H1 (cell line): Measurements from ENCODE around the gene IRGC. TPM values are rescaled to one million over a fixed set of nuclear protein-coding genes. Genes with fewer than 3 reads are reported as not detected.

Experiments
- CTCF ChIA-PET: fragments of 300-600 bp; sonication (Branson Sonifier 250); formaldehyde crosslinking; loops from one replicate; lab custom pipeline; 2021; ENCODE audit not compliant: partially characterized antibody; lab: Charles Lee
- POLR2A ChIA-PET: fragments of 300-600 bp; sonication (Branson Sonifier 250); formaldehyde crosslinking; loops from one replicate; lab custom pipeline; 2021; ENCODE audit warnings: inconsistent platforms; ENCODE audit not compliant: partially characterized antibody; lab: Charles Lee
- DNase-seq, 2 experiments: peaks; one replicate each; pipeline versions ENCODE4 v3.0.0 to v3.0.0-alpha.2; 2010 to 2022; ENCODE audit warnings: low spot score in 2 of 2, low read depth in 1 of 2, mixed read lengths in 1 of 2
- FAIRE-seq: peaks from 2 replicates; lab custom pipeline; 2011; peaks lifted over from hg19 to GRCh38; lab: Jason Lieb, UNC
- H2AFZ ChIP-seq: 2 replicates; pipeline ENCODE4 v1.8.1; 2012; ENCODE audit warnings: low read length, inconsistent platforms
- H2AK5ac ChIP-seq: 2 replicates; pipeline ENCODE4 v1.6.1; 2013; ENCODE audit warnings: low read depth, low read length
- H2BK120ac ChIP-seq: replicated peaks from 2 replicates; pipeline ENCODE3; 2013; ENCODE audit warnings: low read depth, low read length, inconsistent platforms
- H2BK12ac ChIP-seq: 2 replicates; pipeline ENCODE4 v1.6.1; 2013; ENCODE audit warnings: low read depth, low read length
- H2BK15ac ChIP-seq: 2 replicates; pipeline ENCODE4 v1.6.1; 2013; ENCODE audit warnings: low read length
- H2BK20ac ChIP-seq: 2 replicates; pipeline ENCODE4 v1.6.1; 2013; ENCODE audit warnings: low read length
- H2BK5ac ChIP-seq: 2 replicates; pipeline ENCODE4 v1.6.1; 2013; ENCODE audit warnings: low read depth, low read length
- H3K14ac ChIP-seq: 2 replicates; pipeline ENCODE4 v1.6.1; 2013; ENCODE audit warnings: inconsistent platforms; ENCODE audit not compliant: insufficient read length
- H3K18ac ChIP-seq: 2 replicates; pipeline ENCODE4 v1.6.1; 2013; ENCODE audit warnings: low read length; ENCODE audit errors: extremely low read depth
- H3K23ac ChIP-seq: 2 replicates; pipeline ENCODE4 v1.6.1; 2013; ENCODE audit warnings: inconsistent platforms; ENCODE audit not compliant: insufficient read length
- H3K23me2 ChIP-seq: 2 replicates; pipeline ENCODE4 v1.6.1; 2013; ENCODE audit warnings: low read depth, low read length
- H3K27ac ChIP-seq: 2 replicates; pipeline ENCODE4 v1.6.1; 2011; ENCODE audit warnings: low read depth, low read length, inconsistent platforms
- H3K27me3 ChIP-seq, 4 experiments: replicated peaks in 1 of 4; 1 replicate in 1 of 4; 2 replicates in 3 of 4; pipeline versions ENCODE4 v1.6.1 to v1.8.1; 2011 to 2013; ENCODE audit warnings: low read length in 3 of 4, mild to moderate bottlenecking in 3 of 4, inconsistent platforms in 2 of 4, mixed read lengths in 2 of 4, moderate library complexity in 1 of 4; ENCODE audit not compliant: control insufficient read depth in 3 of 4, insufficient read depth in 3 of 4; ENCODE audit errors: extremely low read depth in 1 of 4
- H3K36me3 ChIP-seq, 4 experiments: 2 replicates each; pipeline versions ENCODE4 v1.6.1 to v1.8.1; 2011 to 2013; ENCODE audit warnings: mild to moderate bottlenecking in 4 of 4, low read length in 3 of 4, moderate library complexity in 2 of 4, control low read depth in 1 of 4, inconsistent platforms in 1 of 4; ENCODE audit not compliant: insufficient read depth in 4 of 4, control insufficient read depth in 2 of 4
- H3K4ac ChIP-seq: replicated peaks from 2 replicates; pipeline ENCODE3; 2013; ENCODE audit warnings: low read length, low read depth, mixed read lengths, inconsistent platforms; ENCODE audit not compliant: insufficient read length
- H3K4me1 ChIP-seq, 4 experiments: replicated peaks in 1 of 4; 1 replicate in 1 of 4; 2 replicates in 3 of 4; pipeline versions ENCODE4 v1.6.1 to v1.8.1; 2011 to 2013; ENCODE audit warnings: low read length in 3 of 4, inconsistent platforms in 2 of 4, mixed read lengths in 1 of 4; ENCODE audit not compliant: insufficient read depth in 4 of 4, control insufficient read depth in 3 of 4
- H3K4me2 ChIP-seq, 2 experiments: 2 replicates each; pipeline versions ENCODE4 v1.6.1 to v1.8.1; 2011 to 2013; ENCODE audit warnings: low read depth in 2 of 2, low read length in 2 of 2, control low read depth in 1 of 2, inconsistent platforms in 1 of 2, mild to moderate bottlenecking in 1 of 2; ENCODE audit not compliant: insufficient read depth in 1 of 2
- H3K4me3 ChIP-seq, 4 experiments: fragments of 200-600, 300-600 bp in 1 of 4; sonication (generic), shearing (Covaris generic), sonication (Bioruptor Twin) in 1 of 4; 2 replicates each; pipeline versions ENCODE4 v1.5.1 to v1.8.1; 2011 to 2016; ENCODE audit warnings: low read length in 4 of 4, low read depth in 3 of 4, control low read depth in 2 of 4, inconsistent platforms in 2 of 4, mild to moderate bottlenecking in 2 of 4, mixed read lengths in 1 of 4, moderate library complexity in 1 of 4; ENCODE audit not compliant: insufficient read depth in 2 of 4; ENCODE audit errors: extremely low read depth in 1 of 4
- H3K56ac ChIP-seq: replicated peaks from 2 replicates; pipeline ENCODE3; 2013; ENCODE audit warnings: low read depth, mild to moderate bottlenecking, mixed read lengths, low read length, inconsistent platforms; ENCODE audit not compliant: insufficient read length
- H3K79me1 ChIP-seq: 2 replicates; pipeline ENCODE4 v1.6.1; 2013; ENCODE audit warnings: low read depth, low read length, control low read depth
- H3K79me2 ChIP-seq, 2 experiments: 2 replicates each; pipeline versions ENCODE4 v1.6.1 to v1.8.1; 2012 to 2013; ENCODE audit warnings: low read length in 2 of 2, mild to moderate bottlenecking in 2 of 2, inconsistent platforms in 1 of 2; ENCODE audit not compliant: insufficient read depth in 2 of 2, control insufficient read depth in 1 of 2
- H3K9ac ChIP-seq, 4 experiments: replicated peaks in 1 of 4; 1 replicate in 1 of 4; 2 replicates in 3 of 4; pipeline versions ENCODE4 v1.6.1 to v1.8.1; 2011 to 2013; ENCODE audit warnings: low read depth in 3 of 4, low read length in 3 of 4, control low read depth in 2 of 4, mild to moderate bottlenecking in 2 of 4, moderate library complexity in 2 of 4, inconsistent platforms in 1 of 4; ENCODE audit errors: extremely low read depth in 1 of 4
- H3K9me3 ChIP-seq, 2 experiments: 2 replicates each; pipeline versions ENCODE4 v1.6.1 to v1.8.1; 2012 to 2013; ENCODE audit warnings: mild to moderate bottlenecking in 2 of 2, moderate library complexity in 2 of 2, control low read depth in 1 of 2, inconsistent platforms in 1 of 2, low read depth in 1 of 2, low read length in 1 of 2, mixed read lengths in 1 of 2; ENCODE audit not compliant: insufficient read depth in 2 of 2
- H4K20me1 ChIP-seq, 2 experiments: replicated peaks in 1 of 2; 2 replicates each; pipeline versions ENCODE3 to v1.8.1; 2011 to 2013; ENCODE audit warnings: inconsistent platforms in 2 of 2, low read length in 2 of 2, mild to moderate bottlenecking in 1 of 2; ENCODE audit not compliant: insufficient read depth in 2 of 2, control insufficient read depth in 1 of 2
- H4K5ac ChIP-seq: 2 replicates; pipeline ENCODE4 v1.6.1; 2013; ENCODE audit warnings: low read length, low read depth, mixed read lengths, inconsistent platforms; ENCODE audit not compliant: insufficient read length
- H4K8ac ChIP-seq: 2 replicates; pipeline ENCODE4 v1.8.0; 2013; ENCODE audit warnings: mild to moderate bottlenecking, moderate library complexity, low read length, inconsistent platforms; ENCODE audit not compliant: insufficient read depth; ENCODE audit errors: extremely low read depth
- H4K91ac ChIP-seq: replicated peaks from 2 replicates; pipeline ENCODE3; 2013; ENCODE audit warnings: low read length, mixed read lengths, inconsistent platforms; ENCODE audit not compliant: insufficient read length
- MAX ChIP-seq: IDR thresholded peaks from 2 replicates; pipeline ENCODE4 v1.6.1; 2012; ENCODE audit warnings: inconsistent platforms
- SIX5 ChIP-seq: IDR thresholded peaks from 2 replicates; pipeline ENCODE4 v1.6.1; 2011; ENCODE audit warnings: mild to moderate bottlenecking, low read depth, low read length
- YY1 ChIP-seq: IDR thresholded peaks from 2 replicates; pipeline ENCODE4 v1.6.1; 2011; ENCODE audit warnings: low read depth, mild to moderate bottlenecking, low read length
- WGBS, 2 experiments: shearing (Covaris generic) in 1 of 2; methylation state at CpG; one replicate each; pipeline versions ENCODE4 v1.1.6 to v1.1.7; 2013 to 2015; ENCODE audit warnings: low lambda C conversion rate in 2 of 2, mixed read lengths in 2 of 2, inconsistent platforms in 1 of 2, low coverage in 1 of 2, missing lambda C conversion rate in 1 of 2; ENCODE audit not compliant: insufficient replicate concordance in 2 of 2, insufficient coverage in 1 of 2, insufficient read length in 1 of 2; ENCODE audit errors: extremely low coverage in 1 of 2, missing lambda C conversion rate in 1 of 2; 5-methylcytosine and 5-hydroxymethylcytosine counted together
- polyA plus RNA-seq, 7 experiments: library from polyadenylated mRNA; depleted of rRNA in 3 of 7; stranded (reverse) in 5 of 7; unstranded in 2 of 7; fragments of >200 nt in 5 of 7; fragments of 200-250 nt in 2 of 7; gene quantifications; 1 replicate in 5 of 7; 2 replicates in 1 of 7; 4 replicates in 1 of 7; pipeline versions ENCODE4 v1.2.1 to v1.2.3, GENCODE V29; 2011 to 2013; ENCODE audit warnings: missing spikeins in 2 of 7, mixed read lengths in 2 of 7
- total RNA-seq: library from RNA; stranded (reverse); fragmentation: NEBNext Ultra II Directional; extraction: Animal tissue kit (Norgen Biotek cat#: 25700); gene quantifications from 2 replicates; pipeline ENCODE4 v1.2.1, GENCODE V29; 2021

The IRGC gene
- total and polyA plus RNA-seq, 2 of the 8 experiments (the other 6 are each of a cell fraction or from before 2014, with no cell fraction given) = not detected

- no peak overlapping the region for H2AK5ac ChIP-seq
- ChIA-PET POLR2A (interaction anchor here (1.3 to 1.8 kb wide), 2 partner anchors 8 to 9 kb away, joined by 4 read pairs; partner anchors contain the start of gene SMG9), CTCF (interaction anchor here (0.6 to 37.0 kb wide), 8 partner anchors 6 to 169 kb away, joined by 3 to 703 read pairs (median 3); partner anchors contain the start of genes KCNN4 and SMG9)
- H2BK5ac ChIP-seq = no peak overlapping the region
- no peak overlapping the region for H2BK120ac ChIP-seq
- no peak overlapping the region for H4K8ac ChIP-seq
- DNase-seq (no peak), FAIRE-seq (no peak)
- no peak overlapping the region for H2BK20ac ChIP-seq
- no peak overlapping the region for H3K27ac ChIP-seq
- no peak overlapping the region for H2AFZ ChIP-seq
- H3K9ac ChIP-seq = no peak overlapping the region
- no peak overlapping the region for H3K18ac ChIP-seq
- no peak overlapping the region for H3K4me3 ChIP-seq
- TF ChIP-seq MAX (no peak), SIX5 (no peak), YY1 (no peak)
- H3K4me2 ChIP-seq = no peak overlapping the region
- no peak overlapping the region for H2BK12ac ChIP-seq
- no peak overlapping the region for H3K23ac ChIP-seq
- no peaks in the 10 kb centered on the region for H3K9me3 ChIP-seq
- H2BK15ac ChIP-seq = no peak overlapping the region; the same call in 1 of the 2 replicates
- no peaks in the 10 kb centered on the region for H3K23me2 ChIP-seq
- no peak overlapping the region for H3K14ac ChIP-seq
- no peak overlapping the region for H3K4ac ChIP-seq
- no peaks in the 10 kb centered on the region for H3K27me3 ChIP-seq
- H3K79me2 ChIP-seq = no peaks in the 10 kb centered on the region
- no peak overlapping the region for H4K91ac ChIP-seq
- no peaks in the 10 kb centered on the region for H3K79me1 ChIP-seq
- WGBS, 2 experiments = 84% methylated on average over 3 of the region's 3 CpGs; no CpG with 5 or more reads in 1 of the 2 experiments
- H3K4me1 ChIP-seq = peaks cover 0 to 4% (median 2%) of the 10 kb centered on the region in 4 experiments; a peak in 4 of 7 replicates
- H4K5ac ChIP-seq = no peak overlapping the region
- no peak overlapping the region for H3K56ac ChIP-seq
- no peaks in the 10 kb centered on the region for H3K36me3 ChIP-seq
- no peaks in the 10 kb centered on the region for H4K20me1 ChIP-seq
Measured at GRCh38 chr19:43762814-43763213, 46.9 kb downstream of the IRGC start.
